OCI-LY7 (cell line): ENCODE data around the gene EEF1AKMT2. TPM values are rescaled to one million over a fixed set of nuclear protein-coding genes. Genes with fewer than 3 reads are reported as not detected.

Source experiments
- BruUV-seq: library from RNA; stranded (reverse); fragments of 400-500 nt; replicated peaks from 2 replicates; lab custom pipeline; 2021; lab: Mats Ljungman, UMichigan
- CTCF ChIA-PET: fragments of 300-600 bp; sonication (Branson Sonifier 250); formaldehyde crosslinking; loops from one replicate; lab custom pipeline; 2022; ENCODE audit warnings: antibody characterized with exemption; ENCODE audit not compliant: unreplicated experiment; lab: Charles Lee
- POLR2A ChIA-PET: fragments of 300-600 bp; sonication (Branson Sonifier 250); formaldehyde crosslinking; loops from one replicate; lab custom pipeline; 2022; ENCODE audit warnings: antibody characterized with exemption; lab: Charles Lee
- DNase-seq: peaks from one replicate; pipeline ENCODE4 v3.0.0-alpha.2; 2015; ENCODE audit warnings: low spot score
- H2AFZ ChIP-seq: fragments of 200-600 bp; sonication (generic), shearing (Covaris generic); 2 replicates; pipeline ENCODE4 v1.6.1; 2014; ENCODE audit warnings: mild to moderate bottlenecking, antibody characterized with exemption, low read length, moderate library complexity
- H3K27ac ChIP-seq: fragments of 200-600 bp; sonication (generic); 2 replicates; pipeline ENCODE4 v1.5.1; 2014; ENCODE audit warnings: mixed run types, low read depth, mild to moderate bottlenecking, moderate library complexity, low read length, inconsistent platforms; ENCODE audit not compliant: poor library complexity, severe bottlenecking
- H3K36me3 ChIP-seq: fragments of 200-600 bp; sonication (generic); 2 replicates; pipeline ENCODE4 v1.6.1; 2014; ENCODE audit warnings: mild to moderate bottlenecking, antibody characterized with exemption, low read length, moderate library complexity, mixed read lengths; ENCODE audit not compliant: insufficient read depth
- H3K4me1 ChIP-seq: fragments of 200-600 bp; sonication (generic); 2 replicates; pipeline ENCODE4 v1.5.1; 2014; ENCODE audit warnings: mild to moderate bottlenecking, low read length; ENCODE audit not compliant: insufficient read depth, poor library complexity, severe bottlenecking
- H3K4me2 ChIP-seq: fragments of 200-600 bp; sonication (generic); 2 replicates; pipeline ENCODE4 v1.6.1; 2014; ENCODE audit warnings: mild to moderate bottlenecking, low read length
- H3K4me3 ChIP-seq: fragments of 200-600 bp; sonication (generic); 2 replicates; pipeline ENCODE4 v1.5.1; 2014; ENCODE audit warnings: mild to moderate bottlenecking, low read depth, low read length; ENCODE audit not compliant: poor library complexity, severe bottlenecking
- H3K79me2 ChIP-seq: fragments of 200-600 bp; sonication (generic); 2 replicates; pipeline ENCODE4 v1.6.1; 2016; ENCODE audit warnings: low read depth, mild to moderate bottlenecking, low read length, moderate library complexity, mixed read lengths; ENCODE audit not compliant: insufficient read depth
- H3K9me2 ChIP-seq: fragments of 200-600 bp; sonication (generic); 2 replicates; pipeline ENCODE4 v1.6.1; 2016; ENCODE audit warnings: mild to moderate bottlenecking, low read length, mixed read lengths; ENCODE audit not compliant: insufficient read depth
- H3K9me3 ChIP-seq: fragments of 200-600 bp; sonication (generic); 2 replicates; pipeline ENCODE4 v1.6.1; 2014; ENCODE audit warnings: mild to moderate bottlenecking, mixed run types, low read length, mixed read lengths
- H4K20me1 ChIP-seq: fragments of 200-600 bp; sonication (generic); 2 replicates; pipeline ENCODE4 v1.6.1; 2014; ENCODE audit warnings: mild to moderate bottlenecking, antibody characterized with exemption, low read length, moderate library complexity, mixed read lengths; ENCODE audit not compliant: insufficient read depth
- CTCF ChIP-seq: fragments of 200-600 bp; sonication (generic); conservative IDR thresholded peaks from 2 replicates; pipeline ENCODE4 v1.5.1; 2014; ENCODE audit warnings: mild to moderate bottlenecking, antibody characterized with exemption, low read length, moderate library complexity, mixed read lengths
- EZH2phosphoT487 ChIP-seq: fragments of 200-600 bp; sonication (generic); IDR thresholded peaks from 2 replicates; pipeline ENCODE4 v1.6.1; 2018; ENCODE audit warnings: low read depth, borderline replicate concordance, mild to moderate bottlenecking, mixed run types, antibody characterized with exemption, low read length, moderate library complexity, mixed read lengths
- intact Hi-C: fragments of 100-400 bp; cut with micrococcal nuclease; formaldehyde crosslinking; loops from one replicate; pipeline ENCODE4 v1.10.0; 2022; ENCODE audit not compliant: unreplicated experiment
- total RNA-seq, 2 experiments: library from RNA; depleted of rRNA in 1 of 2; stranded (reverse); fragments of >200 nt in 1 of 2; shearing (Covaris generic) in 1 of 2; gene quantifications; 2 replicates each; pipeline ENCODE4 v1.2.3, GENCODE V29; 2014 to 2022

Gene EEF1AKMT2
- total RNA-seq, 2 experiments from 2014 or later, result 32.4 to 37.7 TPM

GRCh38 chr10:124754227-124754626, 37.5 kb downstream of the EEF1AKMT2 start:
- CTCF ChIA-PET, result no interaction called here

GRCh38 chr10:124748953-124749645, 42.6 kb downstream of the EEF1AKMT2 start:
- Histone ChIP-seq H4K20me1 (no peaks in the 10 kb centered on the region), H3K4me3 (no peak overlapping the region), H3K27ac (no peak overlapping the region), H3K4me2 (no peak overlapping the region), H3K4me1 (peaks cover 16% of the 10 kb centered on the region), H3K36me3 (peaks cover 34% of the 10 kb centered on the region), H3K79me2 (peaks cover 5% of the 10 kb centered on the region; the same call in 1 of the 2 replicates), H3K9me2 (no peaks in the 10 kb centered on the region), H2AFZ (no peak overlapping the region), H3K9me3 (no peaks in the 10 kb centered on the region)
- no peak for TF ChIP-seq EZH2phosphoT487
- no peak for TF ChIP-seq CTCF
- DNase-seq, result no peak
- ChIA-PET CTCF (interaction anchor here (5.1 kb wide), 1 partner anchor 214 kb away, joined by 22 read pairs; no protein-coding TSS in a partner anchor), POLR2A (interaction anchor here (0.6 to 2.3 kb wide), 9 partner anchors 8 to 319 kb away, joined by 3 to 16 read pairs (median 4); partner anchors contain the start of gene EEF1AKMT2)
- intact Hi-C loops, result no loop called here
- BruUV-seq, result no TSS peak

More at GRCh38 chr10:124754227-124754626, 37.5 kb downstream of the EEF1AKMT2 start:
- no peaks in the 10 kb centered on the region for H3K9me2 ChIP-seq
- no peak overlapping the region for H3K4me2 ChIP-seq
- H3K4me1 ChIP-seq, result no peaks in the 10 kb centered on the region
- no TSS peak for BruUV-seq
- no peaks in the 10 kb centered on the region for H3K9me3 ChIP-seq
- H4K20me1 ChIP-seq, result peaks cover under 1% of the 10 kb centered on the region; the same call in 1 of the 2 replicates
- no peak for DNase-seq
- no peak overlapping the region for H2AFZ ChIP-seq
- intact Hi-C loops, result no loop called here
- no peaks in the 10 kb centered on the region for H3K79me2 ChIP-seq
- POLR2A ChIA-PET, result interaction anchor here (0.7 to 3.5 kb wide), 4 partner anchors 8 to 189 kb away, joined by 3 to 20 read pairs (median 6); no protein-coding TSS in a partner anchor
- H3K4me3 ChIP-seq, result no peak overlapping the region
- TF ChIP-seq CTCF (no peak), EZH2phosphoT487 (no peak)
- peaks cover 68% of the 10 kb centered on the region for H3K36me3 ChIP-seq
- H3K27ac ChIP-seq, result no peak overlapping the region

- ChIA-PET POLR2A (interaction anchor here (1.0 to 2.3 kb wide), 5 partner anchors 9 to 216 kb away, joined by 3 to 16 read pairs (median 4); partner anchors contain the start of gene EEF1AKMT2), CTCF (interaction anchor here (5.1 kb wide), 1 partner anchor 213 kb away, joined by 22 read pairs; no protein-coding TSS in a partner anchor)
- Histone ChIP-seq H3K9me2 (no peaks in the 10 kb centered on the region), H3K79me2 (peaks cover 11% of the 10 kb centered on the region), H3K36me3 (peaks cover 25% of the 10 kb centered on the region; the same call in 1 of the 2 replicates), H3K9me3 (no peaks in the 10 kb centered on the region), H3K4me1 (peaks cover 16% of the 10 kb centered on the region), H3K4me3 (no peak overlapping the region), H4K20me1 (no peaks in the 10 kb centered on the region), H3K4me2 (no peak overlapping the region), H2AFZ (no peak overlapping the region), H3K27ac (no peak overlapping the region)
- intact Hi-C loops, result no loop called here
- TF ChIP-seq EZH2phosphoT487 (no peak), CTCF (no peak)
- no TSS peak for BruUV-seq
- DNase-seq, result no peak
Observed at GRCh38 chr10:124748166-124748565, 43.5 kb downstream of the EEF1AKMT2 start.
